GM06990 (cell line): ENCODE results near the gene PLSCR4.

Source experiments
- DNase-seq: peaks from one replicate; pipeline ENCODE4 v3.0.0-alpha.2; 2011; ENCODE audit not compliant: insufficient read length; ENCODE audit errors: extremely low read depth
- H3K27me3 ChIP-seq: replicated peaks from 2 replicates; pipeline ENCODE4 v1.6.0; 2011; ENCODE audit warnings: low read length; ENCODE audit not compliant: control insufficient read depth, insufficient read depth
- H3K36me3 ChIP-seq: 2 replicates; pipeline ENCODE4 v1.5.1; 2011; ENCODE audit warnings: low read length; ENCODE audit not compliant: control insufficient read depth, insufficient read depth
- H3K4me3 ChIP-seq: replicated peaks from 2 replicates; pipeline ENCODE4 v1.5.1; 2011; ENCODE audit warnings: low read depth, mild to moderate bottlenecking, control low read depth, low read length
- TF ChIP-seq, protein P1 (sequence below): IDR thresholded peaks from 2 replicates; pipeline ENCODE4 v1.5.1; 2011; ENCODE audit warnings: low read length, control low read depth, mild to moderate bottlenecking, inconsistent platforms; ENCODE audit not compliant: insufficient read depth, poor library complexity, severe bottlenecking

The PLSCR4 gene

DNA sequence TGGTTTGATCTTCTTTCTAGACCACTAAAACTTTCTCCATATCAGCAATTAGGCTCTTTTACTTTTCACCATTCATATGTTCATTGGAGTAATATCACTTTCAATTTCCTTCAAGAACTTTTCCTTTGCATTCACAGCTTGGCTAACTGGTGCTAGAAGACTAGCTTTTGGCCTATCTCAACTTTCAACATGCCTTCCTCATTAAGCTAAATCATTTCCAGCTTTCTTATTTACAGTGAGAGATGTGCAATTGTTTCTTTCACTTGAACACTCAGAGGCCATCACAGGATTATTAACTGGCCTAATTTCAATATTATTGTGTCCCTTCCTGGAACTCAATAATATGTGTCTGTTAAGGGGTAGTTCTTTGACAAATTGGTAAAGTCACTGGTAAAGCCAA, 47.1 kb downstream of the PLSCR4 start:
- no peak for DNase-seq
- TF ChIP-seq, protein P1, sequence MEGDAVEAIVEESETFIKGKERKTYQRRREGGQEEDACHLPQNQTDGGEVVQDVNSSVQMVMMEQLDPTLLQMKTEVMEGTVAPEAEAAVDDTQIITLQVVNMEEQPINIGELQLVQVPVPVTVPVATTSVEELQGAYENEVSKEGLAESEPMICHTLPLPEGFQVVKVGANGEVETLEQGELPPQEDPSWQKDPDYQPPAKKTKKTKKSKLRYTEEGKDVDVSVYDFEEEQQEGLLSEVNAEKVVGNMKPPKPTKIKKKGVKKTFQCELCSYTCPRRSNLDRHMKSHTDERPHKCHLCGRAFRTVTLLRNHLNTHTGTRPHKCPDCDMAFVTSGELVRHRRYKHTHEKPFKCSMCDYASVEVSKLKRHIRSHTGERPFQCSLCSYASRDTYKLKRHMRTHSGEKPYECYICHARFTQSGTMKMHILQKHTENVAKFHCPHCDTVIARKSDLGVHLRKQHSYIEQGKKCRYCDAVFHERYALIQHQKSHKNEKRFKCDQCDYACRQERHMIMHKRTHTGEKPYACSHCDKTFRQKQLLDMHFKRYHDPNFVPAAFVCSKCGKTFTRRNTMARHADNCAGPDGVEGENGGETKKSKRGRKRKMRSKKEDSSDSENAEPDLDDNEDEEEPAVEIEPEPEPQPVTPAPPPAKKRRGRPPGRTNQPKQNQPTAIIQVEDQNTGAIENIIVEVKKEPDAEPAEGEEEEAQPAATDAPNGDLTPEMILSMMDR = no peak
- H3K4me3 ChIP-seq = no peak overlapping the region
- H3K27me3 ChIP-seq = no peaks in the 10 kb centered on the region; the same call in 1 of the 2 replicates
- H3K36me3 ChIP-seq = no peaks in the 10 kb centered on the region

DNA sequence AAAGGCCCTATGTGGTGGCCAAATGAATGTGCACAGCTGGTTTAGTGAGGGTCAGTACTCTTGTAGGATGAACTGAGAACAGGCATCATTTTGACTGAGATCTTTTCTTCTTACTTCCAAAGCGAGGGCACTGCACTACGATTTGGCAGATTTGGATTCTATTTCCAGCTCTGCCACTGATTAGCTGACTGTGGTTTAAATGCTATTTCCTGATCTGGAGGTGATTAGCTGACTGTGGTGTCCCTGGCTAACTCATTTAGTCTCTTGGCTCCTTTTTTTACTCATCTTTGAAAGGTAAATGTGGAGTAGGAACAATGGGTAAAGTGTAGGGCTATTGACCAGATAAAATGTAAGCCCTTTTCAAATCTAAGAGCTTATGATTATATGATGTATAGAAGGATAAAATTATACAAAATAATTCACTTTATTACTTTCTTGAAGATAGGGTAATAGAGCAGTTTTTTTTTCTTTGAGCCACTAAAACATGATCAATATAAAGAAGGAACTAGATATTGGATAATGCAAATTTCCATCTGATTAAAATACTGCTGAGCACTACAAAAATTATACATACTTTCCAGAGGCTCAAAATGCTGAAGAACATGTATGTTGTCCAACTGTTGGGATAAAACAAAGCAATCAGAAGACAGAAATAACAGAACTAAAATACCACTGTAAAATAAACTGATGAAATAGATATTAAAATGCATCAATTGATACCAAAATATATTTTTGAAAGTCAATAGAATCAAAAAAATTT, 50.3 kb downstream of the PLSCR4 start:
- TF ChIP-seq, protein P1 = no peak
- DNase-seq = no peak
- no peaks in the 10 kb centered on the region for H3K27me3 ChIP-seq
- no peak overlapping the region for H3K4me3 ChIP-seq
- H3K36me3 ChIP-seq = no peaks in the 10 kb centered on the region

DNA sequence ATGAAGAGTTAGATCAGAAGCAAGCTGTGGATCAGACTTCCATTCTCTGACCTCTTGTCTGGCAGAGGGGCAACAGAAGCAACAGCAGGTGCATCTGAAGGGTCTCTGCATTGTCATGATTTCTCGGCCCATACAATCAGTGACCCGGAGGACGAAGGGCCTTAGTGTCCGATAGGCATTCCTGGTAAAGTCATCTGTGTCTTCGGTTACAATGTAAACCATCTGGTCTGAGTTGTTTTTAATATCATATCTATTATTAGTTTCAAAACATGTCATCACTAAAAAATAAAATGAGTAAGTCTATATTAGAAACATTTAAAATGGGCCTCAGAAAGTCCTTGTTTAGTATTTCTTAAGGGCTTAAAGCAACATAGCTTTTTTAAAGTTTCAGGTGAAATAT, 51.1 kb downstream of the PLSCR4 start:
- H3K4me3 ChIP-seq = no peak overlapping the region
- DNase-seq = no peak
- TF ChIP-seq, protein P1 = no peak
- no peaks in the 10 kb centered on the region for H3K27me3 ChIP-seq
- no peaks in the 10 kb centered on the region for H3K36me3 ChIP-seq

DNA sequence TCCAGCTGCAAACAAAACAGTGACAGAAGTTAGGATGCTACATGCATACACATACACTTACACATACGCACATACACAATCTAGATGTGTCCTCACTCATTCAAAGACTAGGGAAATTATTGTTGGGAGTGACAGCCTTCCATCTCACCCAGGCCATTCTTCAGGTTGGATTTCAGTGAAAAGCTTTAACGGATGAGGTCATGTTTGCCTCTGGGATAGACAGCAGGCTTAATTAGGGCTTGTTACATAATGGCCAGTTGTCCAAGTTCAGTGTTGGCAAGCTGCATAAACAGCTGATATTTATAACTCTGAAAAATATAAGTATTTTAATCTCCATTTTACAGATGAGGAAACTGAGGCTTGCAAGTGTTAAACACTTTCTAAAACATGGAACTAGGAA, 54.1 kb downstream of the PLSCR4 start:
- no peaks in the 10 kb centered on the region for H3K36me3 ChIP-seq
- TF ChIP-seq, protein P1 = no peak
- no peaks in the 10 kb centered on the region for H3K27me3 ChIP-seq
- H3K4me3 ChIP-seq = no peak overlapping the region
- DNase-seq = no peak

DNA sequence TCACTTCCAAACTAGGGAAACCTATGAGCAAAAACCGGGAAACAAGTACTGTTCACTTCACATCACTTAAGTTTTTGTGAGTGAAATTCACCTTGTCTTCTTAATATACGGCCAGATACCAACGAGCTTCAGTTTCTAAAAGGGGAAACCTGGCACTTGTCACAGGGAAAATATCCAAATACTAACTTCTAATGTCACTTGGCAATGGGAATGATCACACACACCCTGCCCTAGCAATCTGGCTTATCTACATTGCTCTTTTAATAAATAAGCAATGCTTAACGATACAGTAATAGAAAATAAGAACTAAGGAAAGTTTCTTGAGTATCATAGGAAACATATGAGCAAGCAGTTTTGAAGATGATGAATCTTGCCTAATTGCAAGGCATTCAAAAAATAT, 55.3 kb downstream of the PLSCR4 start:
- Histone ChIP-seq H3K4me3 (no peak overlapping the region), H3K27me3 (no peaks in the 10 kb centered on the region), H3K36me3 (no peaks in the 10 kb centered on the region)
- TF ChIP-seq, protein P1 = no peak
- DNase-seq = no peak
